Retina (tissue), 1 donor: Measurements from ENCODE around the gene GSKIP.

Experiments used
- DNase-seq: peaks from one replicate; pipeline ENCODE4 v3.0.0-alpha.2; 2016

Gene GSKIP

GRCh38 chr14:96422992-96423391, 59.7 kb downstream of the GSKIP start:
- no peak for DNase-seq

GRCh38 chr14:96423446-96424108, 60.3 kb downstream of the GSKIP start:
- peak; percentile 31 for DNase-seq

- DNase-seq, result peak; percentile 72
Observed at GRCh38 chr14:96424109-96424989, 61.0 kb downstream of the GSKIP start.

- DNase-seq, result no peak
Observed at GRCh38 chr14:96434040-96434439, 70.7 kb downstream of the GSKIP start.
